Right lobe of liver (tissue), 4 donors: ENCODE data around the gene NRAP.

Source experiments
- POLR2A ChIP-seq: fragments of 450-650 bp; IDR thresholded peaks from one replicate; pipeline ENCODE4 v1.6.1; 2017; ENCODE audit warnings: antibody characterized with exemption, mild to moderate bottlenecking
- TF ChIP-seq, protein P1 (sequence below), 4 donors: fragments of 200-600 bp in 3 of 4; fragments of 450-650 bp in 1 of 4; IDR thresholded peaks; one replicate each; pipeline versions ENCODE4 v1.5.1 to v1.8.0; 2016 to 2022; ENCODE audit warnings: antibody characterized with exemption in 4 of 4, mild to moderate bottlenecking in 2 of 4
- donor health status: DM: no; HTN: no; CAD: no.
- donor health status: DM: no; HTN: no; CAD: no.
- donor health status: DM: no; HTN: yes; CAD: no.

- TF ChIP-seq, protein P1, sequence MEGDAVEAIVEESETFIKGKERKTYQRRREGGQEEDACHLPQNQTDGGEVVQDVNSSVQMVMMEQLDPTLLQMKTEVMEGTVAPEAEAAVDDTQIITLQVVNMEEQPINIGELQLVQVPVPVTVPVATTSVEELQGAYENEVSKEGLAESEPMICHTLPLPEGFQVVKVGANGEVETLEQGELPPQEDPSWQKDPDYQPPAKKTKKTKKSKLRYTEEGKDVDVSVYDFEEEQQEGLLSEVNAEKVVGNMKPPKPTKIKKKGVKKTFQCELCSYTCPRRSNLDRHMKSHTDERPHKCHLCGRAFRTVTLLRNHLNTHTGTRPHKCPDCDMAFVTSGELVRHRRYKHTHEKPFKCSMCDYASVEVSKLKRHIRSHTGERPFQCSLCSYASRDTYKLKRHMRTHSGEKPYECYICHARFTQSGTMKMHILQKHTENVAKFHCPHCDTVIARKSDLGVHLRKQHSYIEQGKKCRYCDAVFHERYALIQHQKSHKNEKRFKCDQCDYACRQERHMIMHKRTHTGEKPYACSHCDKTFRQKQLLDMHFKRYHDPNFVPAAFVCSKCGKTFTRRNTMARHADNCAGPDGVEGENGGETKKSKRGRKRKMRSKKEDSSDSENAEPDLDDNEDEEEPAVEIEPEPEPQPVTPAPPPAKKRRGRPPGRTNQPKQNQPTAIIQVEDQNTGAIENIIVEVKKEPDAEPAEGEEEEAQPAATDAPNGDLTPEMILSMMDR (IDR thresholded peaks at IDR 0.05) = no peak
- no peak for TF ChIP-seq POLR2A
Measured at GRCh38 chr10:113620936-113621335, 42.9 kb downstream of the NRAP start.
